ENCODE results near the gene ENTREP1. TPM values are rescaled to one million over a fixed set of nuclear protein-coding genes. Genes with fewer than 3 reads are reported as not detected.

Gene ENTREP1
- total RNA-seq, 1 donor from 2014 or later, result 3.1 TPM

GRCh38 chr9:69314547-69314946, 10.5 kb upstream of the ENTREP1 start:
- H3K27me3 ChIP-seq (ENCODE audit: control insufficient read depth, insufficient read depth, low read length), result peaks cover 6% of the 10 kb centered on the region
- TF ChIP-seq CTCF (IDR thresholded peaks at IDR 0.05; ENCODE audit: insufficient read depth, low read length, poor library complexity, severe bottlenecking), result no peak
- H3K4me3 ChIP-seq (ENCODE audit: low read depth, low read length), result no peak overlapping the region
- no peaks in the 10 kb centered on the region for H3K36me3 ChIP-seq (ENCODE audit: control insufficient read depth, insufficient read depth, low read length)
- no peak for DNase-seq (ENCODE audit: low read depth)

- no peaks in the 10 kb centered on the region for H3K36me3 ChIP-seq (ENCODE audit: control insufficient read depth, insufficient read depth, low read length)
- no peak for TF ChIP-seq CTCF (IDR thresholded peaks at IDR 0.05; ENCODE audit: insufficient read depth, low read length, poor library complexity, severe bottlenecking)
- no peak for DNase-seq (ENCODE audit: low read depth)
- H3K27me3 ChIP-seq (ENCODE audit: control insufficient read depth, insufficient read depth, low read length), result peaks cover 6% of the 10 kb centered on the region
- no peak overlapping the region for H3K4me3 ChIP-seq (ENCODE audit: low read depth, low read length)
Measured at GRCh38 chr9:69317081-69317480, 7.9 kb upstream of the ENTREP1 start.

GRCh38 chr9:69317894-69318293, 7.1 kb upstream of the ENTREP1 start:
- no peak for DNase-seq (ENCODE audit: low read depth)
- no peak for TF ChIP-seq CTCF (IDR thresholded peaks at IDR 0.05; ENCODE audit: insufficient read depth, low read length, poor library complexity, severe bottlenecking)
- Histone ChIP-seq H3K4me3 (ENCODE audit: low read depth, low read length) (no peak overlapping the region), H3K36me3 (ENCODE audit: control insufficient read depth, insufficient read depth, low read length) (no peaks in the 10 kb centered on the region), H3K27me3 (ENCODE audit: control insufficient read depth, insufficient read depth, low read length) (peaks cover 6% of the 10 kb centered on the region)

GRCh38 chr9:69319324-69320025, 5.5 kb upstream of the ENTREP1 start:
- no peak for TF ChIP-seq CTCF (IDR thresholded peaks at IDR 0.05; ENCODE audit: insufficient read depth, low read length, poor library complexity, severe bottlenecking)
- no peak for DNase-seq (ENCODE audit: low read depth)
- peaks cover 7% of the 10 kb centered on the region for H3K27me3 ChIP-seq (ENCODE audit: control insufficient read depth, insufficient read depth, low read length)

GRCh38 chr9:69322256-69322655, 2.8 kb upstream of the ENTREP1 start:
- no peak for DNase-seq (ENCODE audit: low read depth)
- H3K36me3 ChIP-seq (ENCODE audit: control insufficient read depth, insufficient read depth, low read length), result no peaks in the 10 kb centered on the region
- no peak for TF ChIP-seq CTCF (IDR thresholded peaks at IDR 0.05; ENCODE audit: insufficient read depth, low read length, poor library complexity, severe bottlenecking)
- peaks cover 12% of the 10 kb centered on the region for H3K27me3 ChIP-seq (ENCODE audit: control insufficient read depth, insufficient read depth, low read length)
- H3K4me3 ChIP-seq (ENCODE audit: low read depth, low read length), result no peak overlapping the region

More at GRCh38 chr9:69319324-69320025, 5.5 kb upstream of the ENTREP1 start:
- H3K36me3 ChIP-seq (ENCODE audit: control insufficient read depth, insufficient read depth, low read length), result no peaks in the 10 kb centered on the region
- no peak overlapping the region for H3K4me3 ChIP-seq (ENCODE audit: low read depth, low read length)

GRCh38 chr9:69323861-69324260, 1.2 kb upstream of the ENTREP1 start:
- no peak for TF ChIP-seq CTCF (IDR thresholded peaks at IDR 0.05; ENCODE audit: insufficient read depth, low read length, poor library complexity, severe bottlenecking)
- DNase-seq (ENCODE audit: low read depth), result no peak
- Histone ChIP-seq H3K36me3 (ENCODE audit: control insufficient read depth, insufficient read depth, low read length) (no peaks in the 10 kb centered on the region), H3K27me3 (ENCODE audit: control insufficient read depth, insufficient read depth, low read length) (peaks cover 10% of the 10 kb centered on the region), H3K4me3 (ENCODE audit: low read depth, low read length) (no peak overlapping the region)

Data from kidney epithelial cell (primary cell).